Caco-2 (cell line): ENCODE results near the gene FLT1. TPM values are rescaled to one million over a fixed set of nuclear protein-coding genes. Genes with fewer than 3 reads are reported as not detected.

Experiments used
- BruUV-seq: library from RNA; stranded (reverse); fragments of 400-500 nt; replicated peaks from 2 replicates; lab custom pipeline; 2021; lab: Mats Ljungman, UMichigan
- CTCF ChIA-PET: fragments of 300-600 bp; sonication (Branson Sonifier 250); formaldehyde crosslinking; loops from one replicate; lab custom pipeline; 2022; ENCODE audit warnings: antibody characterized with exemption; lab: Charles Lee
- POLR2A ChIA-PET: fragments of 300-600 bp; sonication (Branson Sonifier 250); formaldehyde crosslinking; loops from one replicate; lab custom pipeline; 2022; ENCODE audit warnings: antibody characterized with exemption; lab: Charles Lee
- DNase-seq, 2 experiments: peaks; one replicate each; pipeline versions ENCODE4 v3.0.0 to v3.0.0-alpha.2; 2020 to 2022
- H3K27me3 ChIP-seq: replicated peaks from 2 replicates; pipeline ENCODE4 v1.6.0; 2011; ENCODE audit warnings: low read length; ENCODE audit not compliant: control insufficient read depth, insufficient read depth
- H3K36me3 ChIP-seq: 2 replicates; pipeline ENCODE4 v1.5.1; 2011; ENCODE audit warnings: low read length; ENCODE audit not compliant: control insufficient read depth, insufficient read depth
- H3K4me1 ChIP-seq: fragments of 250-450 bp; sonication (Bioruptor Pico); 2 replicates; pipeline ENCODE4 v1.5.1; 2020; ENCODE audit warnings: mild to moderate bottlenecking
- H3K4me3 ChIP-seq: 2 replicates; pipeline ENCODE4 v1.5.1; 2011; ENCODE audit warnings: low read depth, mild to moderate bottlenecking, control low read depth, low read length
- H3K9me3 ChIP-seq: fragments of 250-450 bp; sonication (Bioruptor Pico); 2 replicates; pipeline ENCODE4 v1.5.1; 2020; ENCODE audit warnings: mild to moderate bottlenecking, moderate library complexity
- H3K27ac Mint-ChIP-seq: one replicate; pipeline ENCODE4 v1.8.0; 2022; ENCODE audit warnings: mixed read lengths; ENCODE audit not compliant: unreplicated experiment
- H3K27me3 Mint-ChIP-seq: one replicate; pipeline ENCODE4 v1.8.0; 2022; ENCODE audit warnings: mixed read lengths; ENCODE audit not compliant: insufficient read depth, unreplicated experiment
- H3K36me3 Mint-ChIP-seq: one replicate; pipeline ENCODE4 v1.8.0; 2022; ENCODE audit warnings: mild to moderate bottlenecking, mixed read lengths; ENCODE audit not compliant: insufficient read depth, unreplicated experiment
- H3K4me1 Mint-ChIP-seq: one replicate; pipeline ENCODE4 v1.8.0; 2022; ENCODE audit warnings: low read depth, mixed read lengths; ENCODE audit not compliant: unreplicated experiment
- H3K4me3 Mint-ChIP-seq: one replicate; pipeline ENCODE4 v1.8.0; 2022; ENCODE audit warnings: mild to moderate bottlenecking, moderate library complexity, mixed read lengths; ENCODE audit not compliant: unreplicated experiment
- H3K9me3 Mint-ChIP-seq: one replicate; pipeline ENCODE4 v1.8.0; 2022; ENCODE audit warnings: mixed read lengths; ENCODE audit not compliant: unreplicated experiment
- CTCF ChIP-seq, 2 experiments: fragments of 200-600 bp in 1 of 2; IDR thresholded peaks; 1 replicate in 1 of 2; 2 replicates in 1 of 2; pipeline versions ENCODE4 v1.5.1 to v1.8.0; 2011 to 2022; ENCODE audit warnings: antibody characterized with exemption in 1 of 2, control low read depth in 1 of 2, inconsistent platforms in 1 of 2, low read depth in 1 of 2, low read length in 1 of 2, mild to moderate bottlenecking in 1 of 2, moderate library complexity in 1 of 2; ENCODE audit not compliant: insufficient read depth in 1 of 2, severe bottlenecking in 1 of 2, unreplicated experiment in 1 of 2
- intact Hi-C: fragments of 100-400 bp; cut with micrococcal nuclease; formaldehyde crosslinking; loops from one replicate; pipeline ENCODE4 v1.10.0; 2022; ENCODE audit not compliant: unreplicated experiment
- total RNA-seq: library from RNA; stranded (reverse); gene quantifications from 2 replicates; pipeline ENCODE4 v1.2.3, GENCODE V29; 2022

FLT1 gene
- total RNA-seq, 1 experiment from 2014 or later = 0.66 TPM

GRCh38 chr13:28358708-28359107 lies 136.2 kb downstream of the FLT1 start:
- POLR2A ChIA-PET = no interaction called here

GRCh38 chr13:28357911-28358433 lies 137.0 kb downstream of the FLT1 start:
- intact Hi-C loops = no loop called here
- Mint-ChIP-seq H3K4me3 (no peak overlapping the region), H3K27ac (no peak overlapping the region), H3K4me1 (peaks cover 9% of the 10 kb centered on the region), H3K9me3 (no peaks in the 10 kb centered on the region), H3K27me3 (no peaks in the 10 kb centered on the region), H3K36me3 (no peaks in the 10 kb centered on the region)
- Histone ChIP-seq H3K27me3 (no peaks in the 10 kb centered on the region), H3K9me3 (no peaks in the 10 kb centered on the region), H3K4me3 (no peak overlapping the region), H3K4me1 (no peaks in the 10 kb centered on the region), H3K36me3 (no peaks in the 10 kb centered on the region)
- ChIA-PET CTCF (no interaction called here), POLR2A (no interaction called here)
- TF ChIP-seq CTCF (IDR thresholded peaks at IDR 0.05; ENCODE audit: insufficient read depth in 1 of 2, low read depth in 1 of 2, low read length in 1 of 2, severe bottlenecking in 1 of 2, unreplicated experiment in 1 of 2) = no peak
- BruUV-seq = no TSS peak
- no peak for DNase-seq

More at GRCh38 chr13:28358708-28359107, 136.2 kb downstream of the FLT1 start:
- intact Hi-C loops = no loop called here
- Mint-ChIP-seq H3K4me1 (peaks cover 9% of the 10 kb centered on the region), H3K27me3 (no peaks in the 10 kb centered on the region), H3K4me3 (no peak overlapping the region), H3K27ac (no peak overlapping the region), H3K9me3 (no peaks in the 10 kb centered on the region), H3K36me3 (no peaks in the 10 kb centered on the region)
- DNase-seq = no peak
- Histone ChIP-seq H3K4me1 (no peaks in the 10 kb centered on the region), H3K4me3 (no peak overlapping the region), H3K36me3 (no peaks in the 10 kb centered on the region), H3K27me3 (no peaks in the 10 kb centered on the region), H3K9me3 (no peaks in the 10 kb centered on the region)
- BruUV-seq = no TSS peak
- no peak for TF ChIP-seq CTCF (IDR thresholded peaks at IDR 0.05; ENCODE audit: insufficient read depth in 1 of 2, low read depth in 1 of 2, low read length in 1 of 2, severe bottlenecking in 1 of 2, unreplicated experiment in 1 of 2)
- CTCF ChIA-PET = no interaction called here

- DNase-seq = no peak
- Histone ChIP-seq H3K36me3 (no peaks in the 10 kb centered on the region), H3K9me3 (no peaks in the 10 kb centered on the region), H3K27me3 (no peaks in the 10 kb centered on the region), H3K4me3 (no peak overlapping the region), H3K4me1 (no peaks in the 10 kb centered on the region)
- intact Hi-C loops = no loop called here
- no TSS peak for BruUV-seq
- H3K27me3 Mint-ChIP-seq = no peaks in the 10 kb centered on the region
- no peak for TF ChIP-seq CTCF (IDR thresholded peaks at IDR 0.05; ENCODE audit: insufficient read depth in 1 of 2, low read depth in 1 of 2, low read length in 1 of 2, severe bottlenecking in 1 of 2, unreplicated experiment in 1 of 2)
- peaks cover 9% of the 10 kb centered on the region for H3K4me1 Mint-ChIP-seq
- no peak overlapping the region for H3K27ac Mint-ChIP-seq
- no peaks in the 10 kb centered on the region for H3K9me3 Mint-ChIP-seq
- H3K36me3 Mint-ChIP-seq = no peaks in the 10 kb centered on the region
- POLR2A ChIA-PET = no interaction called here
- H3K4me3 Mint-ChIP-seq = no peak overlapping the region
- CTCF ChIA-PET = no interaction called here
Observed at GRCh38 chr13:28357247-28357825, 137.6 kb downstream of the FLT1 start.
